ENCODE results near the gene LIN28B.

The LIN28B gene

GRCh38 chr6:105021399-105021798 is 64.5 kb downstream of the LIN28B start:
- no peak for TF ChIP-seq CTCF (IDR thresholded peaks at IDR 0.05; ENCODE audit: extremely low read depth, missing control alignments)
- no peak for DNase-seq (ENCODE audit: low spot score)

GRCh38 chr6:105022416-105022815 is 65.5 kb downstream of the LIN28B start:
- no peak for TF ChIP-seq CTCF (IDR thresholded peaks at IDR 0.05; ENCODE audit: extremely low read depth, missing control alignments)
- no peak for DNase-seq (ENCODE audit: low spot score)

GRCh38 chr6:105024803-105025202 is 67.9 kb downstream of the LIN28B start:
- DNase-seq (ENCODE audit: low spot score) = no peak
- no peak for TF ChIP-seq CTCF (IDR thresholded peaks at IDR 0.05; ENCODE audit: extremely low read depth, missing control alignments)

GRCh38 chr6:105028898-105029297 is 72.0 kb downstream of the LIN28B start:
- DNase-seq (ENCODE audit: low spot score) = no peak
- TF ChIP-seq CTCF (IDR thresholded peaks at IDR 0.05; ENCODE audit: extremely low read depth, missing control alignments) = no peak

- TF ChIP-seq CTCF (IDR thresholded peaks at IDR 0.05; ENCODE audit: extremely low read depth, missing control alignments) = no peak
- DNase-seq (ENCODE audit: low spot score) = no peak
These were observed 72.7 kb downstream of the LIN28B start for GRCh38 chr6:105029581-105029980.

- TF ChIP-seq CTCF (IDR thresholded peaks at IDR 0.05; ENCODE audit: extremely low read depth, missing control alignments) = no peak
- DNase-seq (ENCODE audit: low spot score) = no peak
These were observed 77.6 kb downstream of the LIN28B start for GRCh38 chr6:105034470-105034869.

- no peak for DNase-seq (ENCODE audit: low spot score)
- no peak for TF ChIP-seq CTCF (IDR thresholded peaks at IDR 0.05; ENCODE audit: extremely low read depth, missing control alignments)
These were observed 78.4 kb downstream of the LIN28B start for GRCh38 chr6:105035299-105035698.
